Measurements from ENCODE around the gene LRRC4C. TPM values are rescaled to one million over a fixed set of nuclear protein-coding genes. Genes with fewer than 3 reads are reported as not detected.
A peak's percentile ranks its signal among the peaks of the same experiment; 100 is the strongest.

Gene LRRC4C
- total and polyA plus RNA-seq, 4 donors: 0.33 to 5.3 (median 0.43) TPM

GRCh38 chr11:40746282-40746681 lies 713.2 kb downstream of the LRRC4C start:
- Histone ChIP-seq H3K27me3 (ENCODE audit: control insufficient read depth in 3 of 3, insufficient read depth in 3 of 3, low read length in 2 of 3) (no peaks in the 10 kb centered on the region), H3K36me3 (ENCODE audit: control insufficient read depth in 4 of 4, insufficient read depth in 4 of 4, low read length in 4 of 4) (no peaks in the 10 kb centered on the region), H3K9ac (ENCODE audit: insufficient read depth in 1 of 2, low read length in 2 of 2) (no peak overlapping the region), H3K4me1 (ENCODE audit: control insufficient read depth in 5 of 5, insufficient read depth in 5 of 5, low read length in 5 of 5) (no peaks in the 10 kb centered on the region), H3K4me3 (peak overlapping the region; percentile 17), H3K9me3 (ENCODE audit: control insufficient read depth in 4 of 4, insufficient read depth in 3 of 4, low read length in 3 of 4) (peaks cover 0 to 10% (median 0%) of the 10 kb centered on the region in 4 donors), H3K27ac (ENCODE audit: low read depth in 1 of 2, low read length in 1 of 2) (no peak overlapping the region)
- ATAC-seq (ENCODE audit: insufficient read depth, low FRiP score): no peak
- no peak for DNase-seq
- WGBS, 2 donors: 60 to 78% methylated on average over 4 of the region's 4 CpGs
- no peak for TF ChIP-seq CTCF (IDR thresholded peaks at IDR 0.05; ENCODE audit: control extremely low read depth, extremely low read depth)

DNA sequence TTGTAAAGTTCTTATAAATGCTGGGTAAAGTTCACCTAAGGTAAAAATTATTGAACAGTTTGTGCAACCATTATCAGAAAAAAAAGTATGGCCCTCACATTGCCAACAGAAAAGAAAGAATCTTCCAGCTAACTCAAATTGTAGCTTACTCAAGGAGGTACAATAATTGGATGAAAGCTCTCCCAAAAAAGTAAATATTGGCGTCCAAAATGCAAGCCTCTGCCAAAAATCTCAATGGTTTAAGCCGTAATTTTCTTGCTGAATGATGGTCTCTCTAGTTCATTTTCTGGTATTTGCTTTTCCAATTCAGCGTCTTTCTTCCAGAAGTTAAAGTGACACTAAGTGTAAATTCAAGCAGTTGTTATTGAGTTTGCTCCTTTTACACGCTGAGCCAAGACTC lies 727.3 kb downstream of the LRRC4C start:
- no peak for TF ChIP-seq CTCF (IDR thresholded peaks at IDR 0.05; ENCODE audit: control extremely low read depth, extremely low read depth)
- Histone ChIP-seq H3K27ac (ENCODE audit: low read depth in 1 of 2, low read length in 1 of 2) (no peak overlapping the region), H3K27me3 (ENCODE audit: control insufficient read depth in 3 of 3, insufficient read depth in 3 of 3, low read length in 2 of 3) (no peaks in the 10 kb centered on the region), H3K9ac (ENCODE audit: insufficient read depth in 1 of 2, low read length in 2 of 2) (no peak overlapping the region), H3K36me3 (ENCODE audit: control insufficient read depth in 4 of 4, insufficient read depth in 4 of 4, low read length in 4 of 4) (peaks cover 0 to 1% (median 0%) of the 10 kb centered on the region in 4 donors), H3K4me1 (ENCODE audit: control insufficient read depth in 5 of 5, insufficient read depth in 5 of 5, low read length in 5 of 5) (no peaks in the 10 kb centered on the region), H3K9me3 (ENCODE audit: control insufficient read depth in 4 of 4, insufficient read depth in 3 of 4, low read length in 3 of 4) (peaks cover 0 to 6% (median 0%) of the 10 kb centered on the region in 4 donors), H3K4me3 (no peak overlapping the region)
- peak; percentile 13 to 69 (median 50) for DNase-seq
- no peak for ATAC-seq (ENCODE audit: insufficient read depth, low FRiP score)
- WGBS, 2 donors: 44 to 65% methylated on average over 4 of the region's 4 CpGs

GRCh38 chr11:40722179-40722795 lies 737.2 kb downstream of the LRRC4C start:
- Histone ChIP-seq H3K4me1 (ENCODE audit: control insufficient read depth in 5 of 5, insufficient read depth in 5 of 5, low read length in 5 of 5) (no peaks in the 10 kb centered on the region), H3K27me3 (ENCODE audit: control insufficient read depth in 3 of 3, insufficient read depth in 3 of 3, low read length in 2 of 3) (no peaks in the 10 kb centered on the region), H3K9ac (ENCODE audit: insufficient read depth in 1 of 2, low read length in 2 of 2) (no peak overlapping the region), H3K9me3 (ENCODE audit: control insufficient read depth in 4 of 4, insufficient read depth in 3 of 4, low read length in 3 of 4) (no peaks in the 10 kb centered on the region), H3K4me3 (no peak overlapping the region), H3K36me3 (ENCODE audit: control insufficient read depth in 4 of 4, insufficient read depth in 4 of 4, low read length in 4 of 4) (no peaks in the 10 kb centered on the region), H3K27ac (ENCODE audit: low read depth in 1 of 2, low read length in 1 of 2) (no peak overlapping the region)
- DNase-seq (peak in 2 of 3 donors; percentile 10 to 27), ATAC-seq (ENCODE audit: insufficient read depth, low FRiP score) (no peak)
- 24 to 47% methylated on average over 10 of the region's 10 CpGs for WGBS, 2 donors
- TF ChIP-seq CTCF (IDR thresholded peaks at IDR 0.05; ENCODE audit: control extremely low read depth, extremely low read depth): no peak

Measured in lung (tissue), 12 donors.